ENCODE data around the gene LARGE1. TPM values are rescaled to one million over a fixed set of nuclear protein-coding genes. Genes with fewer than 3 reads are reported as not detected.

Gene LARGE1
- total RNA-seq, 6 experiments from 2014 or later: 12.2 to 28.3 (median 15.2) TPM

- 54% methylated on average over 10 of the region's 15 CpGs for WGBS (ENCODE audit: insufficient coverage, low coverage, low lambda C conversion rate, missing lambda C conversion rate)
- Histone ChIP-seq H3K36me3 (no peaks in the 10 kb centered on the region), H3K9me3 (no peaks in the 10 kb centered on the region), H3K27me3 (no peaks in the 10 kb centered on the region), H3K27ac (peak overlapping the region in 2 of 3 donors; percentile 17 to 67), H3K4me1 (peaks cover 0 to 15% (median 6%) of the 10 kb centered on the region in 4 donors), H3K4me3 (no peak overlapping the region)
- TF ChIP-seq, protein P1, sequence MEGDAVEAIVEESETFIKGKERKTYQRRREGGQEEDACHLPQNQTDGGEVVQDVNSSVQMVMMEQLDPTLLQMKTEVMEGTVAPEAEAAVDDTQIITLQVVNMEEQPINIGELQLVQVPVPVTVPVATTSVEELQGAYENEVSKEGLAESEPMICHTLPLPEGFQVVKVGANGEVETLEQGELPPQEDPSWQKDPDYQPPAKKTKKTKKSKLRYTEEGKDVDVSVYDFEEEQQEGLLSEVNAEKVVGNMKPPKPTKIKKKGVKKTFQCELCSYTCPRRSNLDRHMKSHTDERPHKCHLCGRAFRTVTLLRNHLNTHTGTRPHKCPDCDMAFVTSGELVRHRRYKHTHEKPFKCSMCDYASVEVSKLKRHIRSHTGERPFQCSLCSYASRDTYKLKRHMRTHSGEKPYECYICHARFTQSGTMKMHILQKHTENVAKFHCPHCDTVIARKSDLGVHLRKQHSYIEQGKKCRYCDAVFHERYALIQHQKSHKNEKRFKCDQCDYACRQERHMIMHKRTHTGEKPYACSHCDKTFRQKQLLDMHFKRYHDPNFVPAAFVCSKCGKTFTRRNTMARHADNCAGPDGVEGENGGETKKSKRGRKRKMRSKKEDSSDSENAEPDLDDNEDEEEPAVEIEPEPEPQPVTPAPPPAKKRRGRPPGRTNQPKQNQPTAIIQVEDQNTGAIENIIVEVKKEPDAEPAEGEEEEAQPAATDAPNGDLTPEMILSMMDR (IDR thresholded peaks at IDR 0.05): no peak
- no peak for TF ChIP-seq POLR2A (IDR thresholded peaks at IDR 0.05)
- no peak for ATAC-seq
- DNase-seq: no peak
- intact Hi-C loops (cut with DNase I): no loop called here
Observed at GRCh38 chr22:33757041-33757801, 163.1 kb downstream of the LARGE1 start.

- H3K27me3 ChIP-seq: no peaks in the 10 kb centered on the region
- intact Hi-C loops (cut with DNase I): no loop called here
Observed at GRCh38 chr22:33756508-33756949, 163.7 kb downstream of the LARGE1 start.

GRCh38 chr22:33748714-33749113 lies 171.6 kb downstream of the LARGE1 start:
- no peak for TF ChIP-seq POLR2A (IDR thresholded peaks at IDR 0.05)
- TF ChIP-seq, protein P1 (IDR thresholded peaks at IDR 0.05): no peak
- H3K36me3 ChIP-seq: no peaks in the 10 kb centered on the region
- H3K4me1 ChIP-seq: peaks cover 0 to 19% (median 7%) of the 10 kb centered on the region in 4 donors
- ATAC-seq (no peak), DNase-seq (no peak)
- no peak overlapping the region for H3K27ac ChIP-seq
- 86% methylated on average over 4 of the region's 4 CpGs for WGBS (ENCODE audit: insufficient coverage, low coverage, low lambda C conversion rate, missing lambda C conversion rate)
- H3K9me3 ChIP-seq: no peaks in the 10 kb centered on the region
- H3K27me3 ChIP-seq: no peaks in the 10 kb centered on the region
- intact Hi-C loops (cut with DNase I): no loop called here
- H3K4me3 ChIP-seq: no peak overlapping the region

More at GRCh38 chr22:33756508-33756949, 163.7 kb downstream of the LARGE1 start:
- H3K27ac ChIP-seq: no peak overlapping the region
- no peaks in the 10 kb centered on the region for H3K9me3 ChIP-seq
- DNase-seq: no peak
- TF ChIP-seq POLR2A (IDR thresholded peaks at IDR 0.05): no peak
- TF ChIP-seq, protein P1 (IDR thresholded peaks at IDR 0.05): no peak
- WGBS (ENCODE audit: insufficient coverage, low coverage, low lambda C conversion rate, missing lambda C conversion rate): 78% methylated on average over 9 of the region's 10 CpGs
- H3K4me3 ChIP-seq: no peak overlapping the region
- H3K36me3 ChIP-seq: no peaks in the 10 kb centered on the region
- H3K4me1 ChIP-seq: peaks cover 0 to 15% (median 6%) of the 10 kb centered on the region in 4 donors
- ATAC-seq: no peak

DNA sequence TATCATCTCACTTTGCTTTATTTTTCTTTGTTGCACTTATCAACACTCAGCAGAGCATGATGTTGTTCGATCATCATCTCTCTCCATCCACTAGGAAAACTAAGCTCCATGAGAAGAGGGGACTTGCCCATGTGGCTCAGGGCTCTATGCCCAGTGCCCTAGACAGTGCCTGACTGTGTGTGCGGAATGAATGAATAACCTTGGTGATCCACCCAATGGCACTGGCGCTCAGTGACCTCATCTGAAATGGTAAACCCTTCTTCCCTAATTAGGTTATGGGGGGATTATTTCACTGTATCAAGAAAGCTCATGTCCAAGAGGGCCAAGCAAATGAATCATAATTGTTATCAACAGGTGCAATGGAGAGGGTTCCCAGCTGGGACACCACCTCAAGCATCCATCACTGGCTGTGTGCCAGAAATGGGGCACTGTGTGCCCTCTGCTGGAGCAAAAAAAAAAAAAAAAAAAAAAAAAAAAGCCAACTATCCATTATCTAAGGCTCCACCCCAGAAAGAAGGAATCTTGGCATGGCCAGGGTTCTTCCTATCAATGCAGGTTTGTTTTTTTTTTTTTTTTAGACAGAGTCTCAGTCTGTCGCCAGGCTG lies 172.6 kb downstream of the LARGE1 start:
- TF ChIP-seq, protein P1 (IDR thresholded peaks at IDR 0.05): no peak
- TF ChIP-seq POLR2A (IDR thresholded peaks at IDR 0.05): no peak
- intact Hi-C loops (cut with DNase I): no loop called here
- H3K36me3 ChIP-seq: no peaks in the 10 kb centered on the region
- no peak overlapping the region for H3K27ac ChIP-seq
- H3K27me3 ChIP-seq: no peaks in the 10 kb centered on the region
- no peak for DNase-seq
- 97% methylated on average over 4 of the region's 4 CpGs for WGBS (ENCODE audit: insufficient coverage, low coverage, low lambda C conversion rate, missing lambda C conversion rate)
- no peaks in the 10 kb centered on the region for H3K9me3 ChIP-seq
- no peak for ATAC-seq
- H3K4me3 ChIP-seq: no peak overlapping the region
- H3K4me1 ChIP-seq: peaks cover 0 to 19% (median 7%) of the 10 kb centered on the region in 4 donors
